ENCODE data around the gene GLUL. TPM values are rescaled to one million over a fixed set of nuclear protein-coding genes. Genes with fewer than 3 reads are reported as not detected.

GLUL gene
- total and polyA plus RNA-seq, 2 of the 4 experiments (the other 2 are of a cell fraction): 131 to 385 TPM

DNA sequence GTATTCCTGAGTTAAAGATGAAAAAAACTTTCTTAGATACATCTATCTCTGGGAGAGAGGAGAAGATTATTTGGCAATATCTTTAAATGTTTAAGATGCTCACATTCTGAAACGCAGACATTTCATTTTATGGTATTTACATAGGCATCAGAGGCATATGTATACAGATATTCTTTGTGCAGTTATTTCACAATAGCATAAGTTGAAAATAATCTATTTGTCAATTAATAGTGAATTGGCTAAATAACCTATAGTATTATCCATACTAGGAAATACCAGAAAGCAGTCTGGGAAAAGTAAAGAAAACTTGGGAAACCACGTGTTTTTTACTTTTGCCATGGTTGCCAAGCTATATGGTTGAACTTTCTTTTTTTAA, 35.9 kb downstream of the GLUL start:
- Histone ChIP-seq H3K4me1 (ENCODE audit: control insufficient read depth, insufficient read depth, low read length) (no peaks in the 10 kb centered on the region), H2AFZ (replicated peaks; ENCODE audit: low read length, poor library complexity) (no peak overlapping the region), H3K14ac (replicated peaks; ENCODE audit: low read depth, low read length) (no peak overlapping the region), H4K5ac (ENCODE audit: low read depth, low read length) (no peak overlapping the region), H3K18ac (ENCODE audit: low read depth, low read length) (no peak overlapping the region), H2AK9ac (replicated peaks; ENCODE audit: low read depth, low read length, poor library complexity) (no peak overlapping the region), H3K9me1 (ENCODE audit: insufficient read depth, low read length) (no peaks in the 10 kb centered on the region), H2AK5ac (ENCODE audit: low read depth, low read length) (no peak overlapping the region), H3K27me3 (ENCODE audit: control insufficient read depth, insufficient read depth, low read length) (no peaks in the 10 kb centered on the region; the same call in 1 of the 2 replicates), H4K20me1 (ENCODE audit: insufficient read depth, low read length) (no peaks in the 10 kb centered on the region), H3K4me2 (ENCODE audit: low read depth, low read length) (no peak overlapping the region), H4K8ac (ENCODE audit: low read depth in 2 of 2, low read length in 2 of 2) (no peak overlapping the region), H3K4me3 (ENCODE audit: insufficient read depth, low read depth, low read length) (no peak overlapping the region), H3K79me1 (ENCODE audit: low read depth in 1 of 2, low read length in 2 of 2) (no peaks in the 10 kb centered on the region), H2BK20ac (ENCODE audit: low read depth, low read length) (no peak overlapping the region), H3K36me3 (ENCODE audit: control insufficient read depth, insufficient read depth, low read length) (no peaks in the 10 kb centered on the region), H2BK15ac (ENCODE audit: low read depth, low read length) (no peak overlapping the region), H3K56ac (ENCODE audit: extremely low read depth, insufficient read depth, low read length) (no peak overlapping the region), H3K23ac (ENCODE audit: low read depth, low read length) (no peak overlapping the region), H2BK5ac (ENCODE audit: low read depth, low read length, poor library complexity, severe bottlenecking) (no peak overlapping the region), H3K4ac (ENCODE audit: low read depth, low read length) (no peak overlapping the region), H3K9ac (ENCODE audit: low read depth, low read length) (no peak overlapping the region), H2BK120ac (ENCODE audit: low read depth, low read length) (no peak overlapping the region), H3K27ac (ENCODE audit: insufficient read depth, low read length) (no peak overlapping the region), H4K91ac (ENCODE audit: insufficient read depth, low read depth, low read length) (no peak overlapping the region), H3K9me3 (ENCODE audit: control insufficient read depth, insufficient read depth, low read length) (no peaks in the 10 kb centered on the region)
- CTCF ChIA-PET: interaction anchor here (1.4 kb wide), 1 partner anchor 41 kb away, joined by 3 read pairs; no protein-coding TSS in a partner anchor
- no CpG with 5 or more reads among the region's 2 CpGs for WGBS, 2 experiments (ENCODE audit: extremely low coverage in 2 of 2, insufficient read length in 1 of 2)
- POLR2A ChIA-PET (ENCODE audit: unreplicated experiment): no interaction called here
- BruUV-seq (replicated peaks): no TSS peak
- ATAC-seq (ENCODE audit: low read depth) (no peak), DNase-seq (no peak)
- in situ Hi-C loops (cut with MboI; ENCODE audit: low sequenced_read_pairs) (no loop called here), dilution Hi-C loops (cut with HindIII; ENCODE audit: low sequenced_read_pairs, unreplicated experiment) (no loop called here), intact Hi-C loops (cut with micrococcal nuclease) (no loop called here)
- peak; percentile 14; the same call in 1 of the 2 replicates for TF ChIP-seq CEBPB (IDR thresholded peaks at IDR 0.05; ENCODE audit: low read depth, low read length)
- no peak for TF ChIP-seq CHD1 (IDR thresholded peaks at IDR 0.05; ENCODE audit: low read depth, low read length)
- TF ChIP-seq POLR2A (IDR thresholded peaks at IDR 0.05; ENCODE audit: low read depth, low read length): no peak
